ENCODE results near the gene TSR1.

Gene TSR1

GRCh38 chr17:2368359-2368758 lies 32.1 kb upstream of the TSR1 start:
- DNase-seq: no peak

GRCh38 chr17:2366747-2367494 lies 30.7 kb upstream of the TSR1 start:
- DNase-seq: no peak

GRCh38 chr17:2365132-2365531 lies 28.9 kb upstream of the TSR1 start:
- DNase-seq: no peak

- no peak for DNase-seq
These were observed 28.5 kb upstream of the TSR1 start for GRCh38 chr17:2364763-2365116.

- no peak for DNase-seq
These were observed 27.9 kb upstream of the TSR1 start for GRCh38 chr17:2363851-2364762.

GRCh38 chr17:2363318-2363717 lies 27.1 kb upstream of the TSR1 start:
- no peak for DNase-seq

GRCh38 chr17:2362881-2363280 lies 26.6 kb upstream of the TSR1 start:
- no peak for DNase-seq

- DNase-seq: no peak
These were observed 26.2 kb upstream of the TSR1 start for GRCh38 chr17:2362416-2362815.

- no peak for DNase-seq
These were observed 25.8 kb upstream of the TSR1 start for GRCh38 chr17:2362016-2362415.

GRCh38 chr17:2361010-2361760 lies 24.9 kb upstream of the TSR1 start:
- DNase-seq: no peak

GRCh38 chr17:2357931-2358434 lies 21.7 kb upstream of the TSR1 start:
- DNase-seq: no peak

GRCh38 chr17:2357237-2357636 lies 21.0 kb upstream of the TSR1 start:
- DNase-seq: no peak

GRCh38 chr17:2354311-2354710 lies 18.1 kb upstream of the TSR1 start:
- DNase-seq: no peak

GRCh38 chr17:2351269-2351668 lies 15.0 kb upstream of the TSR1 start:
- DNase-seq: no peak

- no peak for DNase-seq
These were observed 11.8 kb upstream of the TSR1 start for GRCh38 chr17:2347805-2348685.

- no peak for DNase-seq
These were observed 10.2 kb upstream of the TSR1 start for GRCh38 chr17:2346475-2346874.

GRCh38 chr17:2344528-2344927 lies 8.3 kb upstream of the TSR1 start:
- no peak for DNase-seq

GRCh38 chr17:2343421-2343820 lies 7.2 kb upstream of the TSR1 start:
- no peak for DNase-seq

GRCh38 chr17:2338315-2338657 lies 2.0 kb upstream of the TSR1 start:
- no peak for DNase-seq

- peak; percentile 60 for DNase-seq
These were observed 1.5 kb upstream of the TSR1 start for GRCh38 chr17:2337544-2338314.

GRCh38 chr17:2336852-2337543 lies 741 bp upstream of the TSR1 start, which contains the start of gene SGSM2:
SGSM2 (plus strand) TSS chr17:2337501; CDS start chr17:2337689, 188 bp downstream.
- peak; percentile 70 for DNase-seq
